ENCODE results near the gene KLHL12. TPM values are rescaled to one million over a fixed set of nuclear protein-coding genes. Genes with fewer than 3 reads are reported as not detected.

The KLHL12 gene
- total RNA-seq, result 10 to 100 TPM; 12.4 to 25.2 (median 20.8) TPM

DNA sequence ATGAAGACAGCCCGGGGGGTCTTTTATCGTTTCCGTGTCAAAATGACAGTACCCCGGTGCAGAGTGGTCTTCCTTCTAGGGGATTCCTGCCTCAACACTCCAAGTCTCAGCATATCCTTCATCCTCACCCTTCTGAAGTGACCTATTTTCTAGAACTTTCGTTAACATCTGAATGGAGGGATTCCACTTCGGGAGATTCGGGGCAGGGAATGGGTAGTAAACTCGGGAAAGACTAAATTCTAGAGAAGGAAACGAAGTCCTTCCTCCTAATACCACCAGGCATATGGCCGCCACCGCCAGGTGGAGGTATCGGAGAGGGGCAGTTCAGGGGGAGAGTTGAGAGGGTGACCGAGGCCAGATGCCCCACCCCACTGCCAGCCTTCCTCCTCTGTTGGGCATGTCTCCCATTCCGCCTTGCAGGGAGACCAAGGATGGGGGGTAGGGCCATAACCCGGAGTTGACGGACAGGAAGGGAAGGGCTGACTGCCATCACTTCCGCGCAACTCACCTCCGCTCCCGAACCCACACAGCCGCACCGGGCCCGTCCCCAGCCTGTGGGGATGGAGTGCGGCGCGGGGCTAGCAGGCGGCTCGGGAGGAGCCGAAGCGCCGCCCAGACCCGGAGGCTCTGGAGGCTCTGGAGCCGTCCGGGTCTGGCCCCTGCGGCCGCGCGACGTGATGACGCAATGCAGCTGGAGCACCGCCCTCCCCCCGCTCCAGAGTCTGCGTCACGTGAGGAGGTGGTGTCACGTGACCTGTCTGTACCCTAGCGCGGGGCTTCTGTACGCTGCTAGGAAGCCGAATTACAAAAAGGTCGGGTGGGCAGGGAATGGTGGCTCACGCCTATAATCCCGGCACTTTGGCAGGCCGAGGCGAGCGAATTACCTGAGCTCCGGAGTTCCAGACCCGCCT, at the start of gene KLHL12:
TSS of gene KLHL12 (minus strand) at position 654 of the 911 bp plus-strand sequence. CDS start 2,072 bp downstream, outside the sequence.
- peak; percentile 99 for ATAC-seq (ENCODE audit: low FRiP score)
- TF ChIP-seq CTCF (IDR thresholded peaks at IDR 0.05), result no peak
- DNase-seq (ENCODE audit: low spot score), result peak; percentile 96

DNA sequence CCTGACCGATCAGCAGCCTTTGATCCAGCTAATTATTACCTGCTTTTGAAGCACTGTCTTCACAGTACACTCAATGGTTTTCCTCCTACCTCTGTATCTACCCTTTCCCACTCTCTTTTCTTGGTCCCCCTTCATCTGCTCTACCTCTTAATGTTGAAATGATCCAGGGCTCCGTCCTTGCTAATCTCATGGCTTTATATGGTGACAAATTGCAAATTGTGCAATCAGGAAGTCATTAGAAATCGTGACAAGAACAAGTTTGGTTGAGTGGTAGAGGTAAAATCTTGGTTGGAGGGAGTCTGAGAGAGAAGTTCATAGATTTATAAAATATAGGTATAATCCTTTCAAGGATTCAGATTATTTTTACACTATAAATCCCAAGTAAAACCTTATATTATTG, 49.6 kb upstream of the KLHL12 start:
- no peak for TF ChIP-seq CTCF (IDR thresholded peaks at IDR 0.05)
- no peak for DNase-seq (ENCODE audit: low spot score)
- ATAC-seq (ENCODE audit: low FRiP score), result no peak

DNA sequence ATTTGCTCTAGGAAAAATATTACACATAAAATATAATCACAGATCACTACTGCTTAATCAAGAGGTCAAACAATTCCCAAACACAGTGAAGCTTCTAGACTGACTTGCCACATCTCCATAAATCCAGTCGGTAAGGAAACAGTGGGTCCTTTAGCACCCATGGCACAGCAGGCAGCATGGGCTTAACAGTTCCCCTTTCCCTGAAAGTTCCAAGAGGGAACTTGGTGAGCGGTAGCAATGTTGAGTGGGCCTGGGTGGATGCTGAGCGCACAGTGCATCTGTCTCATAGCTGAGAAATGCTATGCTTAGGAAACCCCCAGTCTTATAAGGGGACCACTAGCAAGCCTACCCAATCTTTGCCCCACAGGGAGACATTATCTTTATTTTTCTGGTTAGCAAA, 47.8 kb upstream of the KLHL12 start:
- DNase-seq (ENCODE audit: low spot score) (no peak), ATAC-seq (ENCODE audit: low FRiP score) (no peak)
- TF ChIP-seq CTCF (IDR thresholded peaks at IDR 0.05), result no peak

DNA sequence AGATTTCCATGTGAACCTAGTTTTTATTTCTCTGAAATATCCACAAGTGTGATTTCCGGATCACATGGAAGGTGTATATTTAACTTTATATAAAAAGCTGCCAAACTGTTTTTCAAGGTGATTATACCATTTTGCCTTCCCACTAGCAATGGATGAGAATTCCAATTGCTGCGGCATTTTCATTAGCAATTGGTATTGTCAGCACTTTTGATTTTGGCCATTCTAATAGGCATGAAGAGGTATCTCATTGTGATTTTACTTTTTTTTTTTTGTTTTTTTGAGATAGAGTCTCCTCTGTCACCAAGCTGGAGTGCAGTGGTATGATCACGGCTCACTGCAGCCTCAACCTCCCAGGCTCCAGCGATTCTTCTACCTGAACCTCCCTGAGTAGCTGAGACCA, 45.0 kb upstream of the KLHL12 start:
- no peak for TF ChIP-seq CTCF (IDR thresholded peaks at IDR 0.05)
- DNase-seq (ENCODE audit: low spot score) (no peak), ATAC-seq (ENCODE audit: low FRiP score) (no peak)

DNA sequence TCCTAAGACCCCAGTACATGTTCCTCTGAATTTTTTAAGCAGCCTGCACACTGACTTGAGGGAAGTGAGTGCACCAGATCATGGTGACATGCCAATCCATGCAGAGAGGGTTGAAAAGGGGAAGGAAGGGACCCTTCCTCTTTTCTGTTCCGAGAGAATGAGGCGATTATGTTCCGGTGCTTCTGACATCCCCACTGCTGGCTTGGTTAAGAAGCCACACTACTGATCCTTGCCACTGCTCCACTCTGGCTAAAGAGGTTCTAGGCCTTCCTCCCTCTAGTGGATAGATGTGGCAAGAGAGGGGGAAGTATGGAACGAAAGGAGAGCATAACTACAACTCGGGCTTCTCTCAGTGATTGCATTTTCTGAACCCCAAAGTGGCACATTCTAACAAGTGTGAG, 41.9 kb upstream of the KLHL12 start:
- ATAC-seq (ENCODE audit: low FRiP score) (peak; percentile 48), DNase-seq (ENCODE audit: low spot score) (no peak)
- TF ChIP-seq CTCF (IDR thresholded peaks at IDR 0.05), result no peak

DNA sequence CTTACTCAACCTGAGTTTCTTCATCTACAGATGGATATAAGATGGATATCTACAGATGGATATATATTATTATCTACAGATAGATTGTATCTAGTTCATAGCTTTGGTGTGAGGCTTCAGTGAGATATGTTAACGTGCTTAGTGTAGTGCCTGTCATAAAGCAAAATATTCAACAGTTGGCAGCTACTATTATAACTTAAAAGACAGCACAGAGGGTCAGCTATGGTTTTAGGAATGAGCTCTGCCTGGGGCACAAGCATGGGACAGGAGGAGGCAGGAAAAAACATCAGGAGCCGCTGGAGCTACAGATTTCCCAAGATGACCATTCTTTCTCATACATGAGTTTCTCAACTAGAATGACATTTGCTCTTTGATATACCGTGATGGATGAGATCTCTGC, 41.3 kb upstream of the KLHL12 start:
- no peak for TF ChIP-seq CTCF (IDR thresholded peaks at IDR 0.05)
- no peak for ATAC-seq (ENCODE audit: low FRiP score)

More for the DNA sequence above, 41.3 kb upstream of the KLHL12 start:
- no peak for DNase-seq (ENCODE audit: low spot score)

Measured in omental fat pad (tissue), 4 donors.